Heart left ventricle (tissue), 13 donors: ENCODE measurements around the gene NT5DC2.

ENCODE experiments used
- CTCF ChIP-seq, 12 donors: fragments of 200-600 bp; sonication (generic) in 4 of 12; IDR thresholded peaks; one replicate each; pipeline versions ENCODE4 v1.5.0 to v1.8.0; 2018 to 2022; ENCODE audit warnings: antibody characterized with exemption in 12 of 12, mild to moderate bottlenecking in 5 of 12
- POLR2A ChIP-seq, 2 donors: fragments of 450-650 bp; IDR thresholded peaks; one replicate each; pipeline ENCODE4 v1.6.1; 2017; ENCODE audit warnings: antibody characterized with exemption in 2 of 2, mild to moderate bottlenecking in 2 of 2, moderate library complexity in 2 of 2
- donor health status: ischemic (EF 13 %, LVEDD 7.1; RV severe dilation, severe dysfunction).
- donor health status: DM: no; HTN: yes; CAD: no.
- donor health status: DM: no; HTN: no; CAD: no.
- donor health status: ischemic (EF 25% LVEDD 6.9; RV normal size, moderate dysfunction).
- donor health status: ischemic (EF 25% LVEDD 5.7; RV mildly dilated, moderate dysfunction).
- donor health status: ischemic (EF 35%, LVEDD 5.7; RV mildly dilated, moderate dysfunction).
- donor health status: nonischemic (EF 11% LVEDD 7.7; RV severe dilation, severe dysfunction).
- donor health status: DM: yes; HTN: yes; CAD: no.
- donor health status: PGD.
- donor health status: ischemic (EF 29% LVEDD 5.4; RV normal size, mild dysfunction).
- donor health status: nonischemic (EF 23%, LVEDD 6.1; RV moderate dilation, normal function).

GRCh38 chr3:52554026-52554755 is 20.5 kb upstream of the NT5DC2 start:
- TF ChIP-seq CTCF (IDR thresholded peaks at IDR 0.05), result no peak
- no peak for TF ChIP-seq POLR2A (IDR thresholded peaks at IDR 0.05)
